GM21619 (cell line): Measurements from ENCODE around the gene ATP5F1D.

ENCODE experiments used
- ATAC-seq: cut with Tn5 transposase; IDR thresholded peaks from one replicate; pipeline ENCODE4 v1.9.1; 2021; ENCODE audit not compliant: unreplicated experiment

Gene ATP5F1D

DNA sequence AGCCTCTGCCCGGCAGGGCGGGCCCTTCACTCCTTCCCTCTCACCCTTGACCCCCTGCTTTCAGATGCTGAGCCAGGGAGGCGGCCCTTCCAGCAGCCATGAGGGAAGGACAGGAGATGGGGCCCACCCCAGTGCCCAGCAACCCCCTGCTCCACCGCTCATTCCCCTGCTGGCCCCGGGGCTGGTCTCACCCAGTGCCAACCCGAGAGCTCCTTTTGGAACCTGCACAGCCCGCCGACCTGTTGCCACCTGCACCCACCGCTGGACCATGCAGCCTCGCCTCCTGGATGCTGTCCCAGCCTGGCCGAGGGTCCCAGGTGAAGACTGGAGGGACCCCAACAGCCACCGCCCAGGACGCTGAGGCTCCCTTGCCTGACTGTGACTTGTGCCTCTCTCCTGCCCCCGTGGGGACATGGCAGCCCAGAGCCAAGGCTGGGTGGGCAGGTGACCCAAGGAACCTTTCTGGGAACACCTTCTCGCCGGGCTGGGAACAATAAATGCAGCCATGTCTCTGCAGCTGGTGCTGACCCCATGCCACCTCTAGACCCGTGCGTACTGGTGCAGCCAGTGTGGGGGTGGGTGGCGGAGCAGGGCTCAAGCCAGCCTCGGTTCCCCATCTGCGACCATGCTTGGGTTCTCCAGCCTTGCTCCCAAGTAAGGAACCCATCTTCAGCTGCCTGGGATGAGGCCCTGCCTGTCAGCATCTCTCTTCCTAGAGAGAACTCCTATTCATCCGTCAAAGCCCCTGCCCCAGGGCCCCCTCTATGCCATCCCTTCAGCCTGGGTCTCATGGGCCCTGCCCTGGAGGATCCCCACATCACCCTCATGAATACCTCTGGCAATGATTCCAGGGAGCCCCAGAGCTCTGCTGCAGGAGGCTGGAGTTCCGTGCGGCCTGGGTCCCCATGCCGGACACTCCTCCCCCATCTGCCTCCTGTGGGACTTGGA lies 37.4 kb downstream of the ATP5F1D start:
- ATAC-seq: no peak

GRCh38 chr19:1279782-1280341 lies 38.3 kb downstream of the ATP5F1D start:
- no peak for ATAC-seq

DNA sequence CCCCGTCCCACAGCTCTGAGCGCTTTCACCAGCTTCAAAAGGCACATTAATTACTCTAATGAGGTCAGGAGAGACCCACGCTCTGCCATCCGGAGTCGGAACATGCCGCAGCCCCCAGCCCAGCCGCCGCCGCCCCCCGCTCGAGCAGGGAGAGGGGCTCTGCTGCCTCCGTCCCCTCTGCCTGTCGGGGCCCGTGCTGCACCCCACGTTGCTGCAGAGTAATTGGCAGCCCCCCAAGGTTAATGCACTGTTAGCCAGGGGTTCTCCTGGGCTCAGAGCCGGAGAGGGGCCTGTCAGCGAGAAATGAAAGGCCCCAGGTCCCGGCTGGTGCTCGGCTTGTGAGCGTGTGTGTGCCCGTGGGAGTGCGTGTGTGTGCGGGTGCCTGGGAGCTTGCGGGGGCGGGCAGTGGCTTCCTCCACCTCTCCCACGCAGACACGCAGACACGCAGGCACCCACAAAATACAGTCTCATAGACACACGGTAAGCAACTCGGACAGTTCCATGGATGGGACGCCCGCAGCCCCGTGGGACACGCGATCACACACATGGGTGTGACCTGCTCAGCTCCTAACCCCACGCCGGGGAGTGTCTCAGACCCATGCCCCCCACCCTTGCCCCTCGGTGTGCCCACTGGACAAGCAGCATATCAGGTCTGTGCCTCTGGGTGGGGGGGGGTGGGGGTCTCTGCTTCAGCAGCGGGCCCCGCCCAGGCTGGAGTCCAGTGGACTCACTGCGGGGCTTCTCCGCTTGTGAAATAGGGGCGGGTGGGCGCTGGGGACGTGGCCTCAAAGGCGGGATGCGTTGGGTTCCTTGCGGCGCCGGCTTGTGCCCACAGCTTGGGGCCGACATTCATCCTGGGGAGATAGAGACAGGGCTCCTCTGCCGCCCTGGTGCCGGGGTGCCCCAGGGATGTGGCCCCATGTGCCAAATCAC lies 39.4 kb downstream of the ATP5F1D start:
- ATAC-seq: no peak

GRCh38 chr19:1281569-1282287 lies 40.2 kb downstream of the ATP5F1D start:
- ATAC-seq: no peak

DNA sequence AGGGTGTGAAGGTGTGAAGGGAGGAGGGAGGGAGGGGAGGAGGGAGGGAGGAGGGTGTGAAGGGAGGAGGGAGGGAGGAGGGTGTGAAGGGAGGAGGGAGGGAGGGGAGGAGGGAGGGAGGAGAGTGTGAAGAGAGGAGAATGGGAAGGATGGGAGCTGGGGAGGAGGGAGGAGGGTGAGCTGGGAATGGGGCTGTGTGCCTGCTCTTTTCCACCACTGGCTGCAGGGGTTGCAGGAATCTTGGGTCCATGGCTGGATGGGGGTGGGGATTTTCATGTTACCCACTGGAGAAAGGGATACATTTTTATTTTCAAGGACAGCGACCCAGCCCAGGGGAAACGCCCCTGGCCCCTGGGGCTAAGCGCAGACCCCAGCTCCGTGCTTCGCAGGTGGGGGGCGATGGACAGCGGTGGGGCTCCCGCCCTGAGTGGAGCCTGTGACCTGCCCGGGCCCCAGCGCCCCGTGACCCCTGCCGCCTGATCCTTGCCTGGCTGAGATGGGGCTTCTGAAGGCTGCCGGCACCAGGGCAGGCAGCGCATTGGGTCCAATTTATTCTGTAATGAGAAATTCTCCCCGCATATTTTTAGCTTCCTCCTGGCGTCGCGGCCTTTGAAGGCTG lies 41.1 kb downstream of the ATP5F1D start:
- ATAC-seq: no peak

DNA sequence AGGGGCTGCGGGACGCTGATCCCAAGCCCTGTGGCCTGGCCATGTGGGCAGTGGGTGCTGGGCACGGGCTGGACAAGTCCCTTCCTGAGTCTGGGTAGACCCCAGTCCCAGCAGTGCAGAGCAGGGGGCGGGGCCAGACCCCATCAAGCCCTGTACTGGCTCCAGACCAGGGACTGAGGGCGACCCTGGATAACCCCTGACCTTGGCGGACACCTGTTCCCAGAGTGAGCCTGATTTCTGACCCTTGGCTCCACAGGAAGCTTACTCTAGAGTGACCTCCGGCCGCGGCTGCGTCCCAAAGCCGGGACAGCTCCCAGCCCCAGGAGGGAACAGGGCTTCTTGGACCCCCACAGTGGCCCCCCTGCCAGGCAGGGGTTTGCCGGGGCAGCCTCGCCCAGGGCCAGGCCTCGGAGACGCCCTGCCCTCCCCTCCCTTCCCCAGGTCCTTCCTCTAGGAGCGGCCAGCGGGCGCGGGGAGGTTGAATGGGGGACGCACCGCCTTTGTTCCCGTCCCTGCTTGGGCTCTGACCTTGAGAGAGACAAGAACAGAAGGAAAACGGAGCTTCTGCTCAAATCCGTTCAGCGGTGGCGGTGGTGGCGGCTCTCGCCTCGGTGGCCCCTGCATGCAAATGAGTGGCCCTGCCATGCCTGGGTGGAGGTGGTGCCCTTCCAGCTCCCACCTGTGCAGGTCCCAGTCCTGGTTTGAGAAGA lies 41.8 kb downstream of the ATP5F1D start:
- ATAC-seq: no peak

DNA sequence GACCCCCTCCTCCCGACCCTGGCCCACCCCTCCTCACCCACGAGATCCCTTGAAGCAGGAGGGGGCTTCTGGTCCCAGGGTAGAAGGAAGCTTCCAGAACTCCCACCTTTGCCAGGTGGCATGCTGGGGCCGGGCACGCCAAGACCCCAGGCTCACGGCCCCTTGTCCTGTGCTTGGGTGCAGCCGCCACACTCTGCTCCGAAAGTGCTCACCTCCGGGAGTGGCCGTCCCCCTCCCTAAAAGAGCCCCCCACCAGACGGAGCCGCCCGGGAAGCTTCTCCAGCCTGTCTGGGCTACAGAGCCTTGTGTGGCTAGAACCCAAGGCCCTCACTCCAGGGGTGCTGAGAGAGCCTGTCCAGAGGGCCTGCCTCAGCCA lies 42.4 kb downstream of the ATP5F1D start:
- ATAC-seq: no peak

DNA sequence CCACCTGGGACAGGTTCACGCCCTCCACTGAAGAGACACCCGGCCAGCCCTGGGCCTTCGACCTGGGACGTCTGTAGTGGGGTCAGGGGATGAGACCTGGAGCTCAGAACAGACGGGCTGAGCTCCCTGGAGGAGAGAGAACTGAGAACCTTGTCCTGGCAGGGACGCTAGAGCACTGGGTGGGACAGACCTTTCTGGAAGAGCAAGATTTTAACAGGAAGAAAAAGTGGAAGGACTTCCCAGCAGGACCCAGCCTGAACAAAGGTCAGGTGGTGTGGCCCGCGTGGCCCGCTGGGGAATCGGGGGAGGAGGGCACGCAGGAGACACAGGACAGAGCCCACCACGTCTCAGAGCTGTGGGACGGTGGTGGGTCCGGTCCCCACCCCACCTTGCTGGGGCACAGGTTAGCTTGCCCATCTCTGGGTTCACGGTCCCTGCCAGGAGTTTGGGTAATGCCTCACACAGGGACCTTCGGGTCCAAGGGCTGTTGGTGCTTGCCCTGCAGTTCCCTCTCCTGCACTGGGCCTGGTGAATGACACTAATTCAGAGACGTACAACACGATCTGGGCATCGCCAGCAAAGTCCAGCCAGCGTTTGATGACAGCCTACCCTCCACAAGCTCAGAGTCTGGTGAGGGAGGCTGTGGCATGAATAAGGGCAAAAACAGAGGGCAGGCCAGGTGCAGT lies 42.9 kb downstream of the ATP5F1D start:
- ATAC-seq: no peak

DNA sequence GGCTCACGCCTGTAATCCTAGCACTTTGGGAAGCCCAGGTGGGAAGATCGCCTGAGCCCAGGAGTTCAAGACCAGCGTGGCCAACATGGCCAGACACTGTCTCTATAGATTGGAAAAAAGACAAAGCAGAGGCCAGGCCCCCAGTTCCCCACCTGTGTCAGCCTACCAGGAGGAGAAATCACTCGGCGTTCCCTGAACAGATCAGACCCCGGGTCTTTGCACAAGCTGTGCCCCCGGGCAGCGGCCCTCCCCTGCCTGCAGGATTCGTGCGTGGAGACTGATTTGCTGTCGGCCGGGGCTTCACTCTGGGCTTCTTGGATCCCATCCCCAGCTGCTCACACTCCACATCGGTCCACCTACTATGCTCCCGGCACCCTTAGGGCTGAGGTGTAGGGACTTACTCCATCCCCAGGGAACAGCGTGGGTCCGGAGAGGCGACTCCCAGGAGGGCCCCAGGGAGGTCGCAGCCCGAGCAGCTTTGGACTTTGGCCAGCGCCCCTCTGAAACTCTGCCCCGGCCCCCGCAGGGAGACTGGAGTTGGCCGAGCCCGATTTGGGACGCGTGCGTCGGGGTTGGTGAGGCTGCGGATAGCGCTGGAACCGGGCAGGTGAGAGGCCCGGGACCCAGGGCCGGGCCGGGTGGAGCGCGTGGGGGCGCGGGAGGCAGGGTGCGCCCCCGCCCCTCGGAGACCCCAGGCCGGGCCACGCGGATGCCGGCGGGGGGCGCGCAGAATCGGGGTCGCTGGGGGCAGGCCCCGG lies 43.6 kb downstream of the ATP5F1D start:
- no peak for ATAC-seq

DNA sequence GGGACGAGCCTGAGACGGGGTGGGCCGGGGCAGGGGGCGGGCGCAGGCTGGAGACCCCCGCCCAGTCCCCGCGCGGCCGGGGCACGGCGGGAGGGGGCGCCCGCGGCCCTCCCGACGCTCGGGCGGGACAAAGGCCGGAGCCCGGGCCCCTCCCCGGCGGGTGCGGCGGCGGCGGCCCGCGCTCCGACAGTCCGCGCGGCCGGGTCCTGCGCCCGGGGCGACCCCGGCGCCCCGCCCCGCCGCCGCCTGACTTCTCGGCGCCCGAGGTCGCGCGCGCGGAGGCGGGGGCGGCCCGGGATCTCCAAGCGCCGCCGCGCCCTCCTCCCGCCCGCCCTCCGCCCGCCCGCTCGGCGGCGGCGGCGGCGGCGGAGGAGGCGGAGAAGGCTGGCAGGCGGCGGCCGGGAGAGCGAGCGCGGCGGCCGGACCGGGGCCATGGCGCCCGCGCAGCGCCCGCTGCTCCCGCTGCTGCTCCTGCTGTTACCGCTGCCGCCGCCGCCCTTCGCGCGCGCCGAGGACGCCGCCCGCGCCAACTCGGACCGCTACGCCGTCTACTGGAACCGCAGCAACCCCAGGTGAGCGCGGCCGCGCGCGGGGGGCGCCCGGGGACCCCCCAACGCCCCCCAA lies 44.3 kb downstream of the ATP5F1D start, which contains the start of gene EFNA2:
EFNA2 (plus strand) TSS at position 137 of the 624 bp plus-strand sequence; CDS start at position 433, 296 bp downstream.
- ATAC-seq: no peak

GRCh38 chr19:1286487-1287353 lies 45.2 kb downstream of the ATP5F1D start:
- ATAC-seq: no peak

GRCh38 chr19:1287354-1288225 lies 46.0 kb downstream of the ATP5F1D start:
- ATAC-seq: no peak

DNA sequence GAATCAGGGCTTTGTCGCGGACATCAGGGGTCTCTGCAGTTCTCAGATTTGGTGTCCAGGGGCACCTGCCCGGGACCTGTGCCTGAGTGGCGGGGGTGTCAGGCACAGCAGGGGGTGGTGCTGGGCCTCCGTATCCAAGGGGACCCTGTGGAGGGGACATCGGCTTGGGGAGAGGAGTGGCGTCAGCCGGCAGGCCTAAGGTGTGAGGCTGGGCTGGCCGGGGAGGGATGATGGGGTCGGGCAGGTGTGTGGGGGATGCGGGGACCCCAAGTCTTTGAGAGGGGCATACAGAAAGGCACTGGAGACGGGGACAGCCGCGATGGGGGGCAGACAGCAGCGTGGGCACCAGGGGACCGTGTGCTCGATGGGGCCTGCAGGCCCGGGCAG lies 46.7 kb downstream of the ATP5F1D start:
- no peak for ATAC-seq

GRCh38 chr19:1288833-1289685 lies 47.5 kb downstream of the ATP5F1D start:
- ATAC-seq: no peak

GRCh38 chr19:1289686-1290025 lies 48.1 kb downstream of the ATP5F1D start:
- no peak for ATAC-seq
